ENCODE results near the gene OR5A1.
A peak's percentile ranks its signal among the peaks of the same experiment; 100 is the strongest.
"Not testable (repeated sequence)": the region's sequence is repeated elsewhere in the genome, so short reads cannot be mapped to it uniquely, and the experiment has no call there.

Gene OR5A1

GRCh38 chr11:59436169-59436568, at the start of gene OR5A1:
Gene OR5A1, plus strand, starts transcription at chr11:59436469. Its CDS starts 6,700 bp downstream, at chr11:59443169.
- DNase-seq: no peak

- DNase-seq: no peak
These were observed 42.1 kb upstream of the OR5A1 start for GRCh38 chr11:59394186-59394585.

GRCh38 chr11:59400461-59401261, 35.6 kb upstream of the OR5A1 start:
- DNase-seq: no peak

- no peak for DNase-seq
These were observed 35.1 kb upstream of the OR5A1 start for GRCh38 chr11:59401262-59401552.

- DNase-seq: no peak
These were observed 32.7 kb upstream of the OR5A1 start for GRCh38 chr11:59403546-59403945.

GRCh38 chr11:59413646-59414045, 22.6 kb upstream of the OR5A1 start:
- DNase-seq: no peak

- DNase-seq: no peak
These were observed 21.2 kb upstream of the OR5A1 start for GRCh38 chr11:59415111-59415510.

GRCh38 chr11:59416613-59417012, 19.7 kb upstream of the OR5A1 start:
- DNase-seq: no peak

GRCh38 chr11:59417023-59417422, 19.2 kb upstream of the OR5A1 start:
- DNase-seq: no peak

GRCh38 chr11:59418156-59418555, 18.1 kb upstream of the OR5A1 start:
- DNase-seq: peak; percentile 65

GRCh38 chr11:59423835-59424234, 12.4 kb upstream of the OR5A1 start:
- no peak for DNase-seq

- DNase-seq: no peak
These were observed 11.1 kb upstream of the OR5A1 start for GRCh38 chr11:59425131-59425530.

GRCh38 chr11:59426361-59427067, 9.8 kb upstream of the OR5A1 start, which contains the start of gene OR5A2:
Gene OR5A2, minus strand, starts transcription at chr11:59426413. Its CDS starts 3,460 bp downstream, at chr11:59422953.
- DNase-seq: no peak

- no peak for DNase-seq
These were observed 9.2 kb upstream of the OR5A1 start for GRCh38 chr11:59427068-59427382.

- peak; percentile 66 for DNase-seq
These were observed 6.2 kb upstream of the OR5A1 start for GRCh38 chr11:59429924-59430516.

GRCh38 chr11:59437770-59438169, 1.5 kb downstream of the OR5A1 start:
- no peak for DNase-seq

GRCh38 chr11:59445624-59446023, 9.4 kb downstream of the OR5A1 start:
- DNase-seq: not testable (repeated sequence)

- no peak for DNase-seq
These were observed 12.2 kb downstream of the OR5A1 start for GRCh38 chr11:59448484-59448883.

GRCh38 chr11:59456661-59457060, 20.4 kb downstream of the OR5A1 start, which contains the start of gene OR4D6:
Gene OR4D6, plus strand, starts transcription at chr11:59456961. Its CDS starts 0 bp downstream, at chr11:59456961.
- no peak for DNase-seq

- no peak for DNase-seq
These were observed 23.6 kb downstream of the OR5A1 start for GRCh38 chr11:59459916-59460315.

- no peak for DNase-seq
These were observed 26.9 kb downstream of the OR5A1 start for GRCh38 chr11:59463190-59463641.

- DNase-seq: no peak
These were observed 36.7 kb downstream of the OR5A1 start, which contains the start of gene OR4D10 for GRCh38 chr11:59473015-59473414. Gene OR4D10, plus strand, starts transcription at chr11:59473315. Its CDS starts 4,115 bp downstream, at chr11:59477430.

GRCh38 chr11:59475176-59475575, 38.9 kb downstream of the OR5A1 start:
- DNase-seq: no peak

- DNase-seq: no peak
These were observed 43.6 kb downstream of the OR5A1 start for GRCh38 chr11:59479906-59480305.

Measured in NCI-H1694 (cell line).